Activated CD4-positive, alpha-beta T cell treated with anti-CD3 and anti-CD28 coated beads, Interleukin-2, amount 10 ng/mL, durations not matched to agents 24 days and 14 days (primary cell): ENCODE measurements around the gene WDR70. TPM values are rescaled to one million over a fixed set of nuclear protein-coding genes. Genes with fewer than 3 reads are reported as not detected.
"Not testable (repeated sequence)": the region's sequence is repeated elsewhere in the genome, so short reads cannot be mapped to it uniquely, and the experiment has no call there.

Experiments
- DNase-seq: peaks from one replicate; pipeline ENCODE4 v3.0.0; 2022
- H3K27ac Mint-ChIP-seq: one replicate; pipeline ENCODE4 v1.8.0; 2022; ENCODE audit warnings: mild to moderate bottlenecking, mixed read lengths
- H3K27me3 Mint-ChIP-seq: one replicate; pipeline ENCODE4 v1.8.0; 2022; ENCODE audit warnings: mixed read lengths
- H3K36me3 Mint-ChIP-seq: one replicate; pipeline ENCODE4 v1.8.0; 2022; ENCODE audit warnings: low read depth, mild to moderate bottlenecking, mixed read lengths
- H3K4me1 Mint-ChIP-seq: one replicate; pipeline ENCODE4 v1.8.0; 2021; ENCODE audit warnings: mixed read lengths
- H3K4me3 Mint-ChIP-seq: one replicate; pipeline ENCODE4 v1.8.0; 2022; ENCODE audit warnings: mild to moderate bottlenecking, moderate library complexity, mixed read lengths
- H3K9me3 Mint-ChIP-seq: one replicate; pipeline ENCODE4 v1.8.0; 2021; ENCODE audit warnings: mixed read lengths
- intact Hi-C: fragments of 100-400 bp; cut with micrococcal nuclease; formaldehyde crosslinking; loops from one replicate; pipeline ENCODE4 v1.15.1; 2023
- total RNA-seq: library from RNA; stranded (reverse); gene quantifications from 2 replicates; pipeline ENCODE4 v1.2.3, GENCODE V29; 2022

WDR70 gene
- total RNA-seq, 1 donor from 2014 or later, result 48.9 TPM

GRCh38 chr5:37661227-37661920 is 282.3 kb downstream of the WDR70 start:
- H3K9me3 Mint-ChIP-seq, result no peaks in the 10 kb centered on the region
- H3K4me3 Mint-ChIP-seq, result no peak overlapping the region
- no peak for DNase-seq
- H3K27me3 Mint-ChIP-seq, result no peaks in the 10 kb centered on the region
- intact Hi-C loops, result no loop called here
- peaks cover 2% of the 10 kb centered on the region for H3K4me1 Mint-ChIP-seq
- no peaks in the 10 kb centered on the region for H3K36me3 Mint-ChIP-seq
- no peak overlapping the region for H3K27ac Mint-ChIP-seq

- H3K27me3 Mint-ChIP-seq, result no peaks in the 10 kb centered on the region
- H3K36me3 Mint-ChIP-seq, result no peaks in the 10 kb centered on the region
- H3K27ac Mint-ChIP-seq, result no peak overlapping the region
- H3K4me3 Mint-ChIP-seq, result no peak overlapping the region
- intact Hi-C loops, result no loop called here
- DNase-seq, result no peak
- no peaks in the 10 kb centered on the region for H3K9me3 Mint-ChIP-seq
- H3K4me1 Mint-ChIP-seq, result peaks cover 2% of the 10 kb centered on the region
Measured at GRCh38 chr5:37661951-37662350, 282.8 kb downstream of the WDR70 start.

DNA sequence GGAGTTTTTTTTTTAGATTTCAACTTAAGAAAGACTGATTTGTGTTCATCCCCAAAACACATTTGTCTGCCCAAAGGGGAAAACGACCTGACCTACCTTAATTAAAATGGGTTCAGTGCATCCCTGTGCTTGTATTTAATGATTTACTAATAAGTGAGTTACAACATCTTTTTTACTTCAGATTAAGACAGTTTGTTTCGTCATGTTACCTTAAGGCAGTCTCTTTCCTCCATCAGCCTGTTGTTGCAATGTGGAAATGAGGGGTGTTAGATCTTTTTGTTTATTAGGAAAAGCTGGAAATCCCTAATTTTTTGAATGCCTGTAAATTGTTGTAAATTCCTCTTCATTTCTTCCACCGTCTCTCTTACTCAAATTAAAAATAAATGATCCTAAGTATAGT is 283.2 kb downstream of the WDR70 start:
- Mint-ChIP-seq H3K27me3 (no peaks in the 10 kb centered on the region), H3K27ac (no peak overlapping the region), H3K4me1 (peaks cover 2% of the 10 kb centered on the region), H3K4me3 (no peak overlapping the region), H3K36me3 (no peaks in the 10 kb centered on the region), H3K9me3 (no peaks in the 10 kb centered on the region)
- intact Hi-C loops, result no loop called here
- DNase-seq, result no peak

GRCh38 chr5:37662789-37663485 is 283.8 kb downstream of the WDR70 start:
- Mint-ChIP-seq H3K4me1 (peaks cover 2% of the 10 kb centered on the region), H3K36me3 (no peaks in the 10 kb centered on the region), H3K27me3 (no peaks in the 10 kb centered on the region), H3K9me3 (no peaks in the 10 kb centered on the region), H3K4me3 (no peak overlapping the region), H3K27ac (no peak overlapping the region)
- no peak for DNase-seq
- intact Hi-C loops, result no loop called here

GRCh38 chr5:37663538-37663937 is 284.4 kb downstream of the WDR70 start:
- no peak overlapping the region for H3K27ac Mint-ChIP-seq
- H3K4me1 Mint-ChIP-seq, result no peaks in the 10 kb centered on the region
- intact Hi-C loops, result no loop called here
- no peaks in the 10 kb centered on the region for H3K9me3 Mint-ChIP-seq
- H3K4me3 Mint-ChIP-seq, result no peak overlapping the region
- no peaks in the 10 kb centered on the region for H3K36me3 Mint-ChIP-seq
- no peaks in the 10 kb centered on the region for H3K27me3 Mint-ChIP-seq
- no peak for DNase-seq

DNA sequence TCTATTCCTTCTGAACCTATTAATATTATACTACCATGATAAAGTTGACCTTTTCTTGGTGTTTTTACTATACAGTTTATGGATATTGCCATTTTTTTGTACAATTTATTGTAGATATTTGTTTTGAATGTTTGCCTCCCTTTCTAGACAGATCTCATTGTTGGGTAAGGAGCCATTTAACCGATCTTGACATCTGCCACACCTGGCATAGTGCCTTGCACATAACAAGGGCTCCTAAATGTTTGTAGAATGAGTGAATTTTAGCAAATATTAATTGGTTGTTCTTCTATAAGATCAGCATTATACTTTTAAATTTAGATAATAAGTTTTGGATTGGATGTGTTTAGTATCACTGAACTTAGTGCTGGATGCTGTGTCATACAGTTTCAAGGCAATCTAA is 285.4 kb downstream of the WDR70 start:
- H3K27ac Mint-ChIP-seq, result no peak overlapping the region
- intact Hi-C loops, result no loop called here
- H3K4me3 Mint-ChIP-seq, result no peak overlapping the region
- no peak for DNase-seq
- H3K36me3 Mint-ChIP-seq, result no peaks in the 10 kb centered on the region
- no peaks in the 10 kb centered on the region for H3K9me3 Mint-ChIP-seq
- no peaks in the 10 kb centered on the region for H3K27me3 Mint-ChIP-seq
- H3K4me1 Mint-ChIP-seq, result no peaks in the 10 kb centered on the region

DNA sequence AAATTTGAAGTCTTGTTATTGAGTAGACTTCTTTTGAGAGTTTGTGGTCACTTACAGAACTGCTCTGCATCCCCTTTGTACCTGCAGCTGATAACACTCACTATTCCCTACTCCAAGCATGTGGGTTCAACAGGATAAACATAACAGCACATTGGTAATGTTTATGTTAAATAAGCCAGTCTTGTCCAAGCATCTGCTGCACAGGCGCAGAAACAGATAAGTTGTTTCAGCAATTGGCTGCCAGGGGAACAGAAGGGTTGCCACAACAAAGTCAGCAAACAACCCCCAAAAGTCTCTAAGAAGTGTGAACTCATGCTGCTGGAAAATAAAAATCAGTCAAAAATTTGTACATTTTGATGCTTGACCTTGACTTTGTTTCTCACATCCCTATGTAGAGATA is 286.2 kb downstream of the WDR70 start:
- intact Hi-C loops, result loop anchor here (5.0 kb wide), 1 partner anchor 42 kb away; no protein-coding TSS in a partner anchor
- DNase-seq, result no peak
- no peaks in the 10 kb centered on the region for H3K27me3 Mint-ChIP-seq
- H3K27ac Mint-ChIP-seq, result no peak overlapping the region
- no peaks in the 10 kb centered on the region for H3K4me1 Mint-ChIP-seq
- no peaks in the 10 kb centered on the region for H3K36me3 Mint-ChIP-seq
- H3K9me3 Mint-ChIP-seq, result no peaks in the 10 kb centered on the region
- no peak overlapping the region for H3K4me3 Mint-ChIP-seq

- intact Hi-C loops, result loop anchor here (5.0 kb wide), 1 partner anchor 41 kb away; no protein-coding TSS in a partner anchor
- Mint-ChIP-seq H3K27me3 (no peaks in the 10 kb centered on the region), H3K9me3 (no peaks in the 10 kb centered on the region), H3K27ac (no peak overlapping the region), H3K36me3 (no peaks in the 10 kb centered on the region), H3K4me1 (no peaks in the 10 kb centered on the region), H3K4me3 (no peak overlapping the region)
- DNase-seq, result no peak
Measured at GRCh38 chr5:37665889-37666288, 286.8 kb downstream of the WDR70 start.

- no peak overlapping the region for H3K4me3 Mint-ChIP-seq
- intact Hi-C loops, result loop anchor here (5.0 kb wide), 1 partner anchor 40 kb away; no protein-coding TSS in a partner anchor
Measured at GRCh38 chr5:37667430-37667829, 288.3 kb downstream of the WDR70 start.

GRCh38 chr5:37667846-37668245 is 288.7 kb downstream of the WDR70 start:
- intact Hi-C loops, result loop anchor here (5.0 kb wide), 1 partner anchor 39 kb away; no protein-coding TSS in a partner anchor
- Mint-ChIP-seq H3K4me3 (no peak overlapping the region), H3K27ac (no peak overlapping the region), H3K9me3 (no peaks in the 10 kb centered on the region), H3K27me3 (no peaks in the 10 kb centered on the region), H3K36me3 (no peaks in the 10 kb centered on the region), H3K4me1 (peaks cover 12% of the 10 kb centered on the region)
- DNase-seq, result no peak

More at GRCh38 chr5:37667430-37667829, 288.3 kb downstream of the WDR70 start:
- Mint-ChIP-seq H3K36me3 (no peaks in the 10 kb centered on the region), H3K27me3 (no peaks in the 10 kb centered on the region), H3K27ac (no peak overlapping the region), H3K4me1 (peaks cover 9% of the 10 kb centered on the region), H3K9me3 (no peaks in the 10 kb centered on the region)
- no peak for DNase-seq

GRCh38 chr5:37668524-37669047 is 289.5 kb downstream of the WDR70 start:
- Mint-ChIP-seq H3K4me3 (no peak overlapping the region), H3K9me3 (no peaks in the 10 kb centered on the region), H3K27ac (no peak overlapping the region), H3K36me3 (no peaks in the 10 kb centered on the region), H3K27me3 (no peaks in the 10 kb centered on the region), H3K4me1 (peaks cover 12% of the 10 kb centered on the region)
- intact Hi-C loops, result loop anchor here (5.0 kb wide), 1 partner anchor 39 kb away; no protein-coding TSS in a partner anchor
- DNase-seq, result no peak

GRCh38 chr5:37672118-37672588 is 293.0 kb downstream of the WDR70 start:
- H3K27ac Mint-ChIP-seq, H3K27me3 Mint-ChIP-seq, H3K4me3 Mint-ChIP-seq, H3K36me3 Mint-ChIP-seq, H3K9me3 Mint-ChIP-seq, intact Hi-C loops: not testable (repeated sequence)
- DNase-seq, result peak; percentile 62
- peaks cover 12% of the 10 kb centered on the region for H3K4me1 Mint-ChIP-seq

- intact Hi-C loops, H3K27ac Mint-ChIP-seq, H3K4me3 Mint-ChIP-seq, H3K9me3 Mint-ChIP-seq, DNase-seq, H3K27me3 Mint-ChIP-seq, H3K36me3 Mint-ChIP-seq: not testable (repeated sequence)
- H3K4me1 Mint-ChIP-seq, result peaks cover 12% of the 10 kb centered on the region
Measured at GRCh38 chr5:37674361-37674760, 295.2 kb downstream of the WDR70 start.

DNA sequence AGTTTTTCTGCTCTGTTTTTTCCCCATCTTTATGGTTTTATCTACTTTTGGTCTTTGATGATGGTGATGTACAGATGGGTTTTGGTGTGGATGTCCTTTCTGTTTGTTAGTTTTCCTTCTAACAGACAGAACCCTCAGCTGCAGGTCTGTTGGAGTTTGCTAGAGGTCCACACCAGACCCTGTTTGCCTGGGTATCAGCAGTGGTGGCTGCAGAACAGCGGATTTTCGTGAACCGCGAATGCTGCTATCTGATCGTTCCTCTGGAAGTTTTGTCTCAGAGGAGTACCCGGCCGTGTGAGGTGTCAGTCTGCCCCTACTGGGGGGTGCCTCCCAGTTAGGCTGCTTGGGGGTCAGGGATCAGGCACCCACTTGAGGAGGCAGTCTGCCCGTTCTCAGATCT is 300.2 kb downstream of the WDR70 start:
- peaks cover 32% of the 10 kb centered on the region for H3K9me3 Mint-ChIP-seq
- H3K4me3 Mint-ChIP-seq, H3K36me3 Mint-ChIP-seq: not testable (repeated sequence)

More for the DNA sequence above, 300.2 kb downstream of the WDR70 start:
- H3K4me1 Mint-ChIP-seq, H3K27me3 Mint-ChIP-seq, intact Hi-C loops, H3K27ac Mint-ChIP-seq, DNase-seq: not testable (repeated sequence)
